ENCODE results near the gene TIMP3. TPM values are rescaled to one million over a fixed set of nuclear protein-coding genes. Genes with fewer than 3 reads are reported as not detected.

TIMP3 gene
- polyA plus RNA-seq, 1 donor from 2014 or later: 0.72 TPM

GRCh38 chr22:32836280-32837123 lies 35.0 kb downstream of the TIMP3 start:
- Histone ChIP-seq H3F3A (ENCODE audit: insufficient read depth, low read length, poor library complexity, severe bottlenecking) (no peaks in the 10 kb centered on the region), H3K9me2 (ENCODE audit: insufficient read depth, low read length) (no peaks in the 10 kb centered on the region), H3K4me3 (ENCODE audit: low read length) (no peak overlapping the region), H3K9me3 (ENCODE audit: low read length) (no peaks in the 10 kb centered on the region), H3K9ac (ENCODE audit: low read length) (no peak overlapping the region), H3K27me3 (ENCODE audit: insufficient read depth, low read depth, low read length) (no peaks in the 10 kb centered on the region), H4K20me1 (ENCODE audit: insufficient read depth) (no peaks in the 10 kb centered on the region), H3K27ac (ENCODE audit: low read length) (no peak overlapping the region), H2AFZ (ENCODE audit: low read depth, low read length) (no peak overlapping the region), H3K36me3 (ENCODE audit: insufficient read depth, low read length) (no peaks in the 10 kb centered on the region), H3K79me2 (replicated peaks; ENCODE audit: insufficient read depth, low read length) (no peaks in the 10 kb centered on the region), H3K4me2 (ENCODE audit: low read length) (no peak overlapping the region)
- TF ChIP-seq EP300 (conservative IDR thresholded peaks at IDR 0.05; ENCODE audit: poor library complexity, severe bottlenecking) (no peak), RAD21 (conservative IDR thresholded peaks at IDR 0.05) (no peak), CTCF (IDR thresholded peaks at IDR 0.05; ENCODE audit: poor library complexity, severe bottlenecking) (peak; percentile 45), TAF1 (IDR thresholded peaks at IDR 0.05; ENCODE audit: low read depth) (no peak)

GRCh38 chr22:32837142-32837541 lies 35.6 kb downstream of the TIMP3 start:
- H3K27me3 ChIP-seq (ENCODE audit: insufficient read depth, low read depth, low read length): no peaks in the 10 kb centered on the region
- H3K9me3 ChIP-seq (ENCODE audit: low read length): no peaks in the 10 kb centered on the region

More at GRCh38 chr22:32837142-32837541, 35.6 kb downstream of the TIMP3 start:
- Histone ChIP-seq H3K9me2 (ENCODE audit: insufficient read depth, low read length) (no peaks in the 10 kb centered on the region), H3K27ac (ENCODE audit: low read length) (no peak overlapping the region), H4K20me1 (ENCODE audit: insufficient read depth) (no peaks in the 10 kb centered on the region), H3K9ac (ENCODE audit: low read length) (no peak overlapping the region), H3K4me3 (ENCODE audit: low read length) (no peak overlapping the region), H3K4me2 (ENCODE audit: low read length) (no peak overlapping the region), H3K79me2 (replicated peaks; ENCODE audit: insufficient read depth, low read length) (no peaks in the 10 kb centered on the region), H2AFZ (ENCODE audit: low read depth, low read length) (no peak overlapping the region), H3K36me3 (ENCODE audit: insufficient read depth, low read length) (no peaks in the 10 kb centered on the region), H3F3A (ENCODE audit: insufficient read depth, low read length, poor library complexity, severe bottlenecking) (no peaks in the 10 kb centered on the region)
- TF ChIP-seq TAF1 (IDR thresholded peaks at IDR 0.05; ENCODE audit: low read depth): no peak
- no peak for TF ChIP-seq MXI1 (conservative IDR thresholded peaks at IDR 0.05; ENCODE audit: poor library complexity, severe bottlenecking)
- no peak for TF ChIP-seq EP300 (conservative IDR thresholded peaks at IDR 0.05; ENCODE audit: poor library complexity, severe bottlenecking)
- no peak for TF ChIP-seq CTCF (IDR thresholded peaks at IDR 0.05; ENCODE audit: poor library complexity, severe bottlenecking)
- TF ChIP-seq SMC3 (conservative IDR thresholded peaks at IDR 0.05; ENCODE audit: poor library complexity): no peak
- TF ChIP-seq RAD21 (conservative IDR thresholded peaks at IDR 0.05): no peak
- TF ChIP-seq EZH2 (IDR thresholded peaks at IDR 0.05; ENCODE audit: borderline replicate concordance, insufficient read depth, low read length, poor library complexity, severe bottlenecking): no peak
- no peak for TF ChIP-seq POLR2AphosphoS5 (IDR thresholded peaks at IDR 0.05)
- no peak for TF ChIP-seq REST (IDR thresholded peaks at IDR 0.05; ENCODE audit: borderline replicate concordance)
